Measurements from ENCODE around the gene PRSS21. TPM values are rescaled to one million over a fixed set of nuclear protein-coding genes. Genes with fewer than 3 reads are reported as not detected.

The PRSS21 gene
- total RNA-seq, 1 donor from 2014 or later: not detected

DNA sequence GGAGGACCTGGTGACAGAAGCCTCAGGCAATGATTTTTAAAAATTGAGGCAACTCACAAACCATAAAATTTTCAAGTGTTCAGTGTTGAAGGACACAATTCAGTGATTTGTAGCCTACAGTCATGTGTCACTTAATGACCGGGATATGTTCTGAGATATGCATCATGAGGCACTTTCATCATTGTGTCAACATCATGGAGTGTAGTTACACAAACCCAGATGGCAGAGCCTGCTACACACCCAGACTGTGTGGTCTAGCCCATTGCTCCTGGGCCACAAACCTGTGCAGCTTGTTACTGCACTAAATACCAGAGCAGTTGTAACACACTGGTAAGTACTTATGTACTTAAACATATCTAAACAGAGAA lies 17.2 kb upstream of the PRSS21 start:
- DNase-seq (ENCODE audit: low spot score, unreplicated experiment): no peak
- no peak overlapping the region for H3K4me3 Mint-ChIP-seq (ENCODE audit: low read depth)
- H3K36me3 Mint-ChIP-seq (ENCODE audit: insufficient read depth): peaks cover 3% of the 10 kb centered on the region
- peaks cover 3% of the 10 kb centered on the region for H3K27me3 Mint-ChIP-seq
- H3K27ac Mint-ChIP-seq: peak overlapping the region; percentile 83
- peaks cover 16% of the 10 kb centered on the region for H3K9me3 Mint-ChIP-seq (ENCODE audit: low read depth)
- H3K4me1 Mint-ChIP-seq (ENCODE audit: low read depth): peaks cover 12% of the 10 kb centered on the region
- TF ChIP-seq, protein P1, sequence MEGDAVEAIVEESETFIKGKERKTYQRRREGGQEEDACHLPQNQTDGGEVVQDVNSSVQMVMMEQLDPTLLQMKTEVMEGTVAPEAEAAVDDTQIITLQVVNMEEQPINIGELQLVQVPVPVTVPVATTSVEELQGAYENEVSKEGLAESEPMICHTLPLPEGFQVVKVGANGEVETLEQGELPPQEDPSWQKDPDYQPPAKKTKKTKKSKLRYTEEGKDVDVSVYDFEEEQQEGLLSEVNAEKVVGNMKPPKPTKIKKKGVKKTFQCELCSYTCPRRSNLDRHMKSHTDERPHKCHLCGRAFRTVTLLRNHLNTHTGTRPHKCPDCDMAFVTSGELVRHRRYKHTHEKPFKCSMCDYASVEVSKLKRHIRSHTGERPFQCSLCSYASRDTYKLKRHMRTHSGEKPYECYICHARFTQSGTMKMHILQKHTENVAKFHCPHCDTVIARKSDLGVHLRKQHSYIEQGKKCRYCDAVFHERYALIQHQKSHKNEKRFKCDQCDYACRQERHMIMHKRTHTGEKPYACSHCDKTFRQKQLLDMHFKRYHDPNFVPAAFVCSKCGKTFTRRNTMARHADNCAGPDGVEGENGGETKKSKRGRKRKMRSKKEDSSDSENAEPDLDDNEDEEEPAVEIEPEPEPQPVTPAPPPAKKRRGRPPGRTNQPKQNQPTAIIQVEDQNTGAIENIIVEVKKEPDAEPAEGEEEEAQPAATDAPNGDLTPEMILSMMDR (IDR thresholded peaks at IDR 0.05; ENCODE audit: unreplicated experiment): no peak

GRCh38 chr16:2803545-2804195 lies 13.4 kb upstream of the PRSS21 start:
- Mint-ChIP-seq H3K27me3 (peaks cover 4% of the 10 kb centered on the region), H3K36me3 (ENCODE audit: insufficient read depth) (peaks cover 3% of the 10 kb centered on the region), H3K9me3 (ENCODE audit: low read depth) (peaks cover 16% of the 10 kb centered on the region), H3K4me3 (ENCODE audit: low read depth) (no peak overlapping the region), H3K27ac (no peak overlapping the region), H3K4me1 (ENCODE audit: low read depth) (peaks cover 6% of the 10 kb centered on the region)
- TF ChIP-seq, protein P1 (IDR thresholded peaks at IDR 0.05; ENCODE audit: unreplicated experiment): no peak
- no peak for DNase-seq (ENCODE audit: low spot score, unreplicated experiment)

GRCh38 chr16:2804728-2805127 lies 12.3 kb upstream of the PRSS21 start:
- TF ChIP-seq, protein P1 (IDR thresholded peaks at IDR 0.05; ENCODE audit: unreplicated experiment): no peak
- H3K9me3 Mint-ChIP-seq (ENCODE audit: low read depth): peaks cover 21% of the 10 kb centered on the region
- H3K36me3 Mint-ChIP-seq (ENCODE audit: insufficient read depth): peaks cover 3% of the 10 kb centered on the region
- no peak for DNase-seq (ENCODE audit: low spot score, unreplicated experiment)
- peaks cover 15% of the 10 kb centered on the region for H3K27me3 Mint-ChIP-seq
- no peak overlapping the region for H3K27ac Mint-ChIP-seq
- no peak overlapping the region for H3K4me3 Mint-ChIP-seq (ENCODE audit: low read depth)
- H3K4me1 Mint-ChIP-seq (ENCODE audit: low read depth): peaks cover 4% of the 10 kb centered on the region

DNA sequence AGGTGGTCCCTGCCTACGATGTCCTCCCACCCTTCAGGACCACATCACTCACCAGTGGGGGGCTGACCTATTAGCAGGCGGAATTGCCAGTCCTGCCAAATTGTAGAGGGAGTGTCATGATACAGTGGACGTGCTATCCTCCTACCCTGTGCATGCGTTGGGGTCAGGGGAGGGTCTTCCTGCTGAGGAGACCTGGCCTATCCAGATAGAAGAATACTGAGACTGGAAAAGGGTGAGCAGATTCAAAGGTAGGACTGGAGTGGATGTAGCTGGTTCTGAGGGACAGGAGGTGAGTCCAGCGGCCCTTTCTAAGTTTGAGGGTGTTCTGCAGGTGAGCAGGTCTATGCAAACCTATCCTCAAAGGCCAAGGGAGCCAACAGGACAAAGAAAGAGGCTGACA lies 10.8 kb upstream of the PRSS21 start:
- DNase-seq (ENCODE audit: low spot score, unreplicated experiment): no peak
- peaks cover 21% of the 10 kb centered on the region for H3K9me3 Mint-ChIP-seq (ENCODE audit: low read depth)
- peaks cover 3% of the 10 kb centered on the region for H3K36me3 Mint-ChIP-seq (ENCODE audit: insufficient read depth)
- no peak overlapping the region for H3K27ac Mint-ChIP-seq
- H3K27me3 Mint-ChIP-seq: peaks cover 23% of the 10 kb centered on the region
- no peaks in the 10 kb centered on the region for H3K4me1 Mint-ChIP-seq (ENCODE audit: low read depth)
- TF ChIP-seq, protein P1 (IDR thresholded peaks at IDR 0.05; ENCODE audit: unreplicated experiment): no peak
- H3K4me3 Mint-ChIP-seq (ENCODE audit: low read depth): no peak overlapping the region

DNA sequence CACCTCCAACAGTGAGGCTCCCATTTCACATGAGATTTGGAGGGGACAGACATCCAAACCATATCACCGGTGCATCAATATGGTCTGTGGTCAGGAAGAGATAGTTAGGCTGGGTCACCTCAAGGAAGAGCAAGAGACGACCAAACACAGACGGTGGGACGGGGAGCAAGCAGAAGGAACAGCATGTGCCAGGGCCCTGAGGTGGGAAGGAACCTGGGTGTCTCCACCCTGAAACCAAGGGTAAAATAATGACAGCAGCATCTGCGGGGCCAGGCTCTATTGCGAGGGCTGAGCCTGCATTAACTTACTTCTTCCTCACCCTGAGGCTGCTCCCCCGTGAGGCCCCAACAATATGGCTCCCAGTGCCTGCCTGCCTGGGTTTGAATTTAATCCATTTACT lies 8.9 kb upstream of the PRSS21 start:
- H3K9me3 Mint-ChIP-seq (ENCODE audit: low read depth): peaks cover 18% of the 10 kb centered on the region
- H3K4me1 Mint-ChIP-seq (ENCODE audit: low read depth): no peaks in the 10 kb centered on the region
- peaks cover 29% of the 10 kb centered on the region for H3K27me3 Mint-ChIP-seq
- H3K27ac Mint-ChIP-seq: no peak overlapping the region
- no peak for DNase-seq (ENCODE audit: low spot score, unreplicated experiment)
- H3K4me3 Mint-ChIP-seq (ENCODE audit: low read depth): no peak overlapping the region
- H3K36me3 Mint-ChIP-seq (ENCODE audit: insufficient read depth): peaks cover 2% of the 10 kb centered on the region
- TF ChIP-seq, protein P1 (IDR thresholded peaks at IDR 0.05; ENCODE audit: unreplicated experiment): no peak
